Neural progenitor cell (in vitro differentiated cells): ENCODE results near the gene RAD51AP2.

ENCODE experiments used
- CTCF ChIP-seq: fragments of 200-600 bp; sonication (generic); IDR thresholded peaks from 2 replicates; pipeline ENCODE4 v1.5.1; 2017; ENCODE audit warnings: antibody characterized with exemption, mild to moderate bottlenecking
- EZH2 ChIP-seq: fragments of 200-600 bp; sonication (generic); IDR thresholded peaks from 2 replicates; pipeline ENCODE4 v1.6.1; 2017; ENCODE audit warnings: antibody characterized with exemption, mild to moderate bottlenecking, moderate library complexity
- EZH2phosphoT487 ChIP-seq: fragments of 200-600 bp; sonication (generic); IDR thresholded peaks from 2 replicates; pipeline ENCODE4 v1.6.1; 2017; ENCODE audit warnings: antibody characterized with exemption

- TF ChIP-seq CTCF, result no peak
- TF ChIP-seq EZH2, result no peak
- no peak for TF ChIP-seq EZH2phosphoT487
Measured at GRCh38 chr2:17558878-17559277, 40.6 kb upstream of the RAD51AP2 start.
